ENCODE data around the gene C18orf63.

- no peak for TF ChIP-seq CTCF (IDR thresholded peaks at IDR 0.05)
- no peak for TF ChIP-seq POLR2A (IDR thresholded peaks at IDR 0.05)
Measured at GRCh38 chr18:74396171-74397169, 80.8 kb downstream of the C18orf63 start.
